Ramos (cell line): ENCODE results near the gene TRIM28.

Experiments used
- in situ Hi-C: fragments of 300-500 bp; cut with MboI; formaldehyde crosslinking; loops from one replicate; pipeline ENCODE4 v1.14.3; 2022; ENCODE audit warnings: low sequenced_read_pairs; ENCODE audit not compliant: unreplicated experiment

TRIM28 gene

GRCh38 chr19:58547323-58548312, 3.8 kb downstream of the TRIM28 start:
- in situ Hi-C loops: no loop called here

DNA sequence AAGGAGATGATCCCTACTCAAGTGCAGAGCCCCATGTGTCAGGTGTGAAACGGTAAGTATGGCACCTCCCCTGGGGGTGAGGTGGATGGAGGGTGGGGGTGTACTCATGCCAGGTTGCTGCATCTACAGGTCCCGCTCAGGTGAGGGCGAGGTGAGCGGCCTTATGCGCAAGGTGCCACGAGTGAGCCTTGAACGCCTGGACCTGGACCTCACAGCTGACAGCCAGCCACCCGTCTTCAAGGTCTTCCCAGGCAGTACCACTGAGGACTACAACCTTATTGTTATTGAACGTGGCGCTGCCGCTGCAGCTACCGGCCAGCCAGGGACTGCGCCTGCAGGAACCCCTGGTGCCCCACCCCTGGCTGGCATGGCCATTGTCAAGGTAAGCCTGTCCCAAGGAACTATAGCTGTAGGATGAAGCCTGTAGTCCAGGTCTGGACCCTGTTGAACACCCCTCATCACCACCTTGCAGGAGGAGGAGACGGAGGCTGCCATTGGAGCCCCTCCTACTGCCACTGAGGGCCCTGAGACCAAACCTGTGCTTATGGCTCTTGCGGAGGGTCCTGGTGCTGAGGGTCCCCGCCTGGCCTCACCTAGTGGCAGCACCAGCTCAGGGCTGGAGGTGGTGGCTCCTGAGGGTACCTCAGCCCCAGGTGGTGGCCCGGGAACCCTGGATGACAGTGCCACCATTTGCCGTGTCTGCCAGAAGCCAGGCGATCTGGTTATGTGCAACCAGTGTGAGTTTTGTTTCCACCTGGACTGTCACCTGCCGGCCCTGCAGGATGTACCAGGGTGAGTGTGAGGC, 5.2 kb downstream of the TRIM28 start:
- in situ Hi-C loops: no loop called here

- in situ Hi-C loops: no loop called here
These were observed 5.9 kb downstream of the TRIM28 start for GRCh38 chr19:58549664-58550361.

GRCh38 chr19:58550362-58551122, 6.7 kb downstream of the TRIM28 start:
- in situ Hi-C loops: no loop called here

- in situ Hi-C loops: no loop called here
These were observed 7.2 kb downstream of the TRIM28 start for GRCh38 chr19:58551123-58551497.

- in situ Hi-C loops: no loop called here
These were observed 8.0 kb downstream of the TRIM28 start for GRCh38 chr19:58551577-58552471.

- in situ Hi-C loops: no loop called here
These were observed 8.8 kb downstream of the TRIM28 start for GRCh38 chr19:58552655-58553054.

DNA sequence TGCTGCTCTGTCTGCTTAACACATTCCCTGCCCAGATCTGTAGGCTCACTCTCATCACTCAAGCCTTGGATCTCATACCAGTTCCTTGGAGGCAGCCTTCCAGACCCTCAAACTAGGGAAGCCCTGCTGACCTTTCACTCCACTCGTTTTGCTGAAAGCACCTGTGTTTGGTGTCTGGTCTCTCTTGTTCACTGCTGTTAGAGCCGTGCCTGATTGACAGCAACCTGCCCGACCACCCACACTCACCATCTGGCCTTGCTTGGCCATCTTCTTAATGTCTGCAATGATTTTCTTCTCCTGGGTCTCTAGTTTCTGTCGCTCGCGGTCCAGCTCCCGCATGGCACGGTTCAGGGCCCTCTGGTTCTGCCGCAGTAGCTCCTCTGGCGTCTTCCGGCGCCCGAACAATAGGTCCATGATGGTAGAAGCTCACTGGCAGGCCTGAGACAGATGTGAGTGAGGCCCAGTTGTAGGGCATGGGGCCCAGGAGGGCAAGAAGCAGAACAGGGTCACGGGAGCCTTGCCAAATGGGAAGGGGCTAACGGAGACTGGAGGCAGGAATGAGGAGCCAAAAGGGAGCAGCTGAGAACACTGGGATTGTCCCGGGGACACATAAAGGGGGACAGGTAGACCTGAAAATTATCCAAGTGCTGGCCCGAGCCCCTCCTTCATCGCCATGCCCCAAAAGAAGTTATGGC, 10.1 kb downstream of the TRIM28 start:
- in situ Hi-C loops: no loop called here

GRCh38 chr19:58554494-58555368, 10.9 kb downstream of the TRIM28 start, which contains the start of gene CHMP2A:
Gene CHMP2A, minus strand, starts transcription at chr19:58555105. Its CDS starts 893 bp downstream, at chr19:58554212.
- in situ Hi-C loops: no loop called here

- in situ Hi-C loops: no loop called here
These were observed 11.6 kb downstream of the TRIM28 start for GRCh38 chr19:58555369-58555885.

DNA sequence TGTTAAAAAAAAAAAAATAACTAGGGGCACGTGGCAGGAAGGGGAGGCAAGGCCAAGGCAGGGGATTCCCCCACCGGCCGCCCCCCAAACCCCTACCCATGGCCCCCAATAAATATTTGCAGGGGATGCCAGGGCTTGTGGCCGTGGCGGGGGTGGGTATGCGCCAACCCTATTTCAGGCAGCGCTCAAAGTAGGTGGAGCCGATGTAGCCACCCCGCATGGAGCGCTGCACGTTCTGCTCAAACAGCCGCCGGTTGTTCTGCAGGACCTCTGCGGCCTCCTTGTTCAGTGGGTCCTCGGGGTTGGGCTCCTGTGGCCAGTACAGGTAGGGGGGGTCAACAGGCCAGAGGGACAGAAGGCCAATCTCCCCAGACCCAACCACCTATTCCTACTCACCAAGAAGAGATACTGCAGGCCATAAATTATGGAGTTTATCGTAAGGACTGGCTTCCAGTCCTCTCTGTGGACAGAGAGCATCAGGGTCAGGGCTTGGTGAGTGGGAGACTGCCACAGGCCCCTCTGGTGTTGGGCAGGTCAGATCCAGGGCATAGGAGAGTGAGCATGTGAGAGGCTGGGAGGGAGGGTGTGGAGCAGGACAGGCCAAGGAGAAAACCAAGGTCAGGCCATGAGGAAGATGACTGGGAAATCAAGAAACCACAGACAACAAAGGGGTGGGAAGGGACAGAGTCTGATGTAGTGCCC, 12.2 kb downstream of the TRIM28 start:
- in situ Hi-C loops: no loop called here

DNA sequence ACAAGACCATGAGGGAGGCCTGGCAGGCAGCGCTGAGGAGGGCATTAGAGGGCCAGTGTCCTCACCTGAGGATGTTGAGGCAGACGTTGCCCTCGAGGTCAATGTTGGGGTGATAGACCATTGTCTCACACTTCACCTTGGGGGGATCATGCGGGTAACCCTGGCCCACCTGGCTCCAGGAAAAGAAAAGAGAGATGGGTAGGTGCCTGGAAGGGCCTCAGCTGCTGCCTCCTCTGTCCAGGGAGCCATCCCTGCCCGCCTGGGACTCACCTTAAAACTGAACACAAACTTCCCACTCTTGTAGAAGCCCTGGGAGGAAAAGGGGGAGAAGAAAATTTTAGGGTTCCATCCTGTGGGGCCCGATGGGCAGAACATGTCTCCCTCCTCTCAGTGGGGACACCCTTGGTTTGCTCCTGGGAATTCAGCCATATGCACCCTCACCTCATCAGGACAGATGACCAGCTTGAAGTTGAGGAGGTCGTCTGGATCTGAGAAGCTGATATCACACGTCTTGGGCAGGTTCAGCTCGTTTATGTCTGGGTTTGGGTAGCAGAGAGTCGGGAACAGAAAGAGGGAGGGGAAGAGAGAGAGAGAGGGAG, 12.9 kb downstream of the TRIM28 start:
- in situ Hi-C loops: no loop called here

DNA sequence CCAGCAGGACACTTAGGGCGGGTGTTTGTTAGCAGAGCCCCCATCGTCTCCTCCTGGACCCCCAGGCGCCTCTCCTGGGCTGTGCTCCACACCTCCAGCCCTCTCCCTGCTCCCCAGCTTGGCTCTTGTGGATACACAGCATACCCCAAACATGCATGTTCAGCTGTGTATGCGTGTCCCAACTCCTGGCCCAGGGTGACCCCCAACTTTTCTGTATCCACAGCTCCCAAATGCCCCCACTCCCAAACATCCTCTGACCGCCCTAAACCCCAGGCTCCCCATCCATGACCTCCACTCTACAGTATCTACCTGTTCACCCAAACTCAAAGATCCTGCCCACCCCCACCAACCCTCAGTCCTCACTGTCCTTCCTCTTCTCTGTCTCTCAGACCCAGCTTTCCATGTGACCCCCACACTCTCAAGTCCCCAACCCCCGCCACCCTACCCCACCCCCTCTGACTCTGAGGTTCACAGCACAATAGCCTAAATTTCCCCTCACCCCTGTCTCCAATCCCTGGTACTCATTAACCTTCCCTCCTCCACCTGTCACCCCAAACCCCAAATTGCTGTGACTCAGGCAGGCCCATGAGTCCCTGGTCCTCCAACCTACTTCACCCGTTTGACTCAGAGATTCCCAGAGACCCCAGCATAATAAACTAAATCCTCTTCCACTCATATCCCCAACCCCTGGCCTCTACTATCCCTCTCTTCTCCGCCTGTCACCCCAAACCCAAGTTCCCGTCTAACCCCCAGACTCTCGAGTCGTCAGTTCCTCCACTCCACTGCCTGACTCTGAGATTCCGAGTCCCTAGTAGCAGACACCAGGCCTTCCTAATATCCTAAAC, 13.6 kb downstream of the TRIM28 start:
- in situ Hi-C loops: no loop called here

GRCh38 chr19:58558066-58558622, 14.3 kb downstream of the TRIM28 start, which contains the start of gene UBE2M:
Gene UBE2M, minus strand, starts transcription at chr19:58558611. Its CDS starts 230 bp downstream, at chr19:58558381.
- in situ Hi-C loops: no loop called here
